Astrocyte (in vitro differentiated cells and primary cell): ENCODE measurements around the gene SPTAN1. TPM values are rescaled to one million over a fixed set of nuclear protein-coding genes. Genes with fewer than 3 reads are reported as not detected.

Experiments
- DNase-seq: peaks from one replicate; pipeline ENCODE4 v3.0.0-alpha.2; 2010; ENCODE audit warnings: low read depth
- FAIRE-seq: peaks from 2 replicates; lab custom pipeline; 2011; peaks lifted over from hg19 to GRCh38; lab: Jason Lieb, UNC
- H2AFZ ChIP-seq: 2 replicates; pipeline ENCODE4 v1.6.0; 2012; ENCODE audit warnings: low read depth, low read length, inconsistent platforms
- H3K27ac ChIP-seq: 2 replicates; pipeline ENCODE4 v1.5.1; 2011; ENCODE audit warnings: low read depth, low read length, inconsistent platforms
- H3K27me3 ChIP-seq: 2 replicates; pipeline ENCODE4 v1.6.0; 2011; ENCODE audit warnings: low read length, inconsistent platforms; ENCODE audit not compliant: insufficient read depth
- H3K36me3 ChIP-seq: 2 replicates; pipeline ENCODE4 v1.5.1; 2011; ENCODE audit warnings: low read length, inconsistent platforms; ENCODE audit not compliant: insufficient read depth
- H3K4me1 ChIP-seq: 2 replicates; pipeline ENCODE4 v1.5.1; 2011; ENCODE audit warnings: low read length, inconsistent platforms; ENCODE audit not compliant: insufficient read depth
- H3K4me2 ChIP-seq: 2 replicates; pipeline ENCODE4 v1.6.0; 2012; ENCODE audit warnings: low read length, inconsistent platforms
- H3K4me3 ChIP-seq: 2 replicates; pipeline ENCODE4 v1.5.1; 2011; ENCODE audit warnings: low read depth, mild to moderate bottlenecking, low read length, inconsistent platforms; ENCODE audit not compliant: insufficient read depth
- H3K79me2 ChIP-seq: 2 replicates; pipeline ENCODE4 v1.6.0; 2012; ENCODE audit warnings: mild to moderate bottlenecking, low read length, inconsistent platforms; ENCODE audit not compliant: insufficient read depth
- H3K9ac ChIP-seq: 2 replicates; pipeline ENCODE4 v1.6.0; 2012; ENCODE audit warnings: mild to moderate bottlenecking, low read length, inconsistent platforms
- H3K9me3 ChIP-seq: 2 replicates; pipeline ENCODE4 v1.5.1; 2012; ENCODE audit warnings: low read depth, mild to moderate bottlenecking, low read length, inconsistent platforms; ENCODE audit not compliant: insufficient read depth
- H4K20me1 ChIP-seq: 2 replicates; pipeline ENCODE4 v1.6.0; 2012; ENCODE audit warnings: low read length, inconsistent platforms; ENCODE audit not compliant: insufficient read depth
- H3K27ac Mint-ChIP-seq: one replicate; pipeline ENCODE4 v1.8.0; 2021; ENCODE audit warnings: mild to moderate bottlenecking, mixed read lengths; ENCODE audit not compliant: unreplicated experiment
- H3K27me3 Mint-ChIP-seq: one replicate; pipeline ENCODE4 v1.8.0; 2021; ENCODE audit warnings: low read depth, mixed read lengths; ENCODE audit not compliant: unreplicated experiment
- H3K36me3 Mint-ChIP-seq: one replicate; pipeline ENCODE4 v1.8.0; 2021; ENCODE audit warnings: low read depth, mixed read lengths; ENCODE audit not compliant: unreplicated experiment
- H3K4me1 Mint-ChIP-seq: one replicate; pipeline ENCODE4 v1.8.0; 2021; ENCODE audit warnings: low read depth, mixed read lengths; ENCODE audit not compliant: unreplicated experiment
- H3K4me3 Mint-ChIP-seq: one replicate; pipeline ENCODE4 v1.8.0; 2021; ENCODE audit warnings: mild to moderate bottlenecking, moderate library complexity, mixed read lengths; ENCODE audit not compliant: unreplicated experiment
- H3K9me3 Mint-ChIP-seq: one replicate; pipeline ENCODE4 v1.8.0; 2021; ENCODE audit warnings: mild to moderate bottlenecking, mixed read lengths; ENCODE audit not compliant: unreplicated experiment
- CTCF ChIP-seq: IDR thresholded peaks from 2 replicates; pipeline ENCODE4 v1.5.1; 2011; ENCODE audit warnings: low read depth, mild to moderate bottlenecking, inconsistent platforms, low read length, moderate library complexity; ENCODE audit not compliant: insufficient read depth
- EZH2 ChIP-seq: IDR thresholded peaks from 2 replicates; pipeline ENCODE4 v1.6.1; 2012; ENCODE audit warnings: mild to moderate bottlenecking, low read length, inconsistent platforms; ENCODE audit not compliant: insufficient read depth
- total RNA-seq: library from RNA; stranded (reverse); gene quantifications from 2 replicates; pipeline ENCODE4 v1.2.1, GENCODE V29; 2021

The SPTAN1 gene
- total RNA-seq, 1 donor from 2014 or later = 604 TPM

GRCh38 chr9:128577206-128577605 lies 24.8 kb downstream of the SPTAN1 start:
- no peak for TF ChIP-seq EZH2
- no peak for TF ChIP-seq CTCF
- no peak for DNase-seq
- peaks cover 90% of the 10 kb centered on the region for H3K36me3 ChIP-seq

GRCh38 chr9:128579194-128579593 lies 26.8 kb downstream of the SPTAN1 start:
- Mint-ChIP-seq H3K36me3 (peaks cover 46% of the 10 kb centered on the region), H3K27me3 (no peaks in the 10 kb centered on the region)

More at GRCh38 chr9:128577206-128577605, 24.8 kb downstream of the SPTAN1 start:
- FAIRE-seq = no peak
- H3K79me2 ChIP-seq = peaks cover 22% of the 10 kb centered on the region
- H3K27me3 ChIP-seq = no peaks in the 10 kb centered on the region
- H3K27ac Mint-ChIP-seq = peak overlapping the region; percentile 58
- H3K4me3 Mint-ChIP-seq = no peak overlapping the region
- no peak overlapping the region for H3K27ac ChIP-seq
- H3K4me1 Mint-ChIP-seq = peaks cover 14% of the 10 kb centered on the region
- H3K9me3 Mint-ChIP-seq = no peaks in the 10 kb centered on the region
- no peak overlapping the region for H3K4me3 ChIP-seq
- no peaks in the 10 kb centered on the region for H3K9me3 ChIP-seq
- H3K4me2 ChIP-seq = no peak overlapping the region
- no peaks in the 10 kb centered on the region for H3K27me3 Mint-ChIP-seq
- peaks cover 76% of the 10 kb centered on the region for H4K20me1 ChIP-seq
- no peak overlapping the region for H3K9ac ChIP-seq
- peaks cover 11% of the 10 kb centered on the region for H3K4me1 ChIP-seq
- peaks cover 45% of the 10 kb centered on the region for H3K36me3 Mint-ChIP-seq
- no peak overlapping the region for H2AFZ ChIP-seq

More at GRCh38 chr9:128579194-128579593, 26.8 kb downstream of the SPTAN1 start:
- Histone ChIP-seq H3K27me3 (no peaks in the 10 kb centered on the region), H3K27ac (no peak overlapping the region), H3K9me3 (no peaks in the 10 kb centered on the region), H3K79me2 (peaks cover 8% of the 10 kb centered on the region), H3K4me1 (peaks cover 11% of the 10 kb centered on the region), H3K36me3 (peaks cover 95% of the 10 kb centered on the region), H3K4me2 (no peak overlapping the region), H4K20me1 (peaks cover 75% of the 10 kb centered on the region), H3K4me3 (no peak overlapping the region), H3K9ac (no peak overlapping the region), H2AFZ (no peak overlapping the region)
- no peaks in the 10 kb centered on the region for H3K9me3 Mint-ChIP-seq
- H3K4me1 Mint-ChIP-seq = peaks cover 11% of the 10 kb centered on the region
- DNase-seq (no peak), FAIRE-seq (no peak)
- H3K27ac Mint-ChIP-seq = no peak overlapping the region
- H3K4me3 Mint-ChIP-seq = no peak overlapping the region
- TF ChIP-seq CTCF (no peak), EZH2 (no peak)
